ENCODE measurements around the gene PAOX. TPM values are rescaled to one million over a fixed set of nuclear protein-coding genes. Genes with fewer than 3 reads are reported as not detected.
A peak's percentile ranks its signal among the peaks of the same experiment; 100 is the strongest.

The PAOX gene
- total RNA-seq, 1 donor from 2014 or later: 16.9 TPM

GRCh38 chr10:133391761-133392518, 12.9 kb downstream of the PAOX start:
- peaks cover 18% of the 10 kb centered on the region for H3K4me1 ChIP-seq
- TF ChIP-seq CTCF (IDR thresholded peaks at IDR 0.05) (no peak), POLR2AphosphoS5 (IDR thresholded peaks at IDR 0.05; ENCODE audit: insufficient read depth in 1 of 2, low read depth in 1 of 2) (no peak), POLR2A (IDR thresholded peaks at IDR 0.05) (no peak)
- DNase-seq (ENCODE audit: extremely low spot score in 2 of 2): peak in 1 of 2 donors; percentile 78
- no peaks in the 10 kb centered on the region for H3K9me3 ChIP-seq
- no peak overlapping the region for H3K4me3 ChIP-seq
- H3K27ac ChIP-seq: no peak overlapping the region
- peaks cover 0 to 4% of the 10 kb centered on the region in 2 donors for H3K36me3 ChIP-seq
- H3K27me3 ChIP-seq: no peaks in the 10 kb centered on the region
- intact Hi-C loops (cut with DNase I): loop anchor here (5.0 kb wide), 1 partner anchor 85 kb away; the partner anchor contains the start of genes TUBGCP2 and ZNF511

GRCh38 chr10:133393401-133394063, 14.5 kb downstream of the PAOX start:
- DNase-seq (ENCODE audit: extremely low spot score in 2 of 2): no peak
- TF ChIP-seq POLR2AphosphoS5 (IDR thresholded peaks at IDR 0.05; ENCODE audit: insufficient read depth in 1 of 2, low read depth in 1 of 2) (no peak), CTCF (IDR thresholded peaks at IDR 0.05) (no peak), POLR2A (IDR thresholded peaks at IDR 0.05) (no peak)
- H3K27ac ChIP-seq: peak overlapping the region; percentile 54
- H3K4me1 ChIP-seq: peaks cover 18% of the 10 kb centered on the region
- no peaks in the 10 kb centered on the region for H3K9me3 ChIP-seq
- H3K4me3 ChIP-seq: peak overlapping the region; percentile 86 to 93
- peaks cover 0 to 20% of the 10 kb centered on the region in 2 donors for H3K36me3 ChIP-seq
- no peaks in the 10 kb centered on the region for H3K27me3 ChIP-seq
- intact Hi-C loops (cut with DNase I): loop anchor here (5.0 kb wide), 1 partner anchor 86 kb away; the partner anchor contains the start of genes TUBGCP2 and ZNF511

GRCh38 chr10:133394064-133394663, 15.1 kb downstream of the PAOX start, which contains the start of gene MTG1:
Gene MTG1, plus strand, starts transcription at chr10:133394157. Its CDS starts 64 bp downstream, at chr10:133394221.
- TF ChIP-seq CTCF (IDR thresholded peaks at IDR 0.05): peak in 2 of 3 experiments; percentile 11 to 18
- peak in 1 of 2 donors; percentile 57 for TF ChIP-seq POLR2A (IDR thresholded peaks at IDR 0.05)
- peak; percentile 48 to 85 for TF ChIP-seq POLR2AphosphoS5 (IDR thresholded peaks at IDR 0.05; ENCODE audit: insufficient read depth in 1 of 2, low read depth in 1 of 2)
- intact Hi-C loops (cut with DNase I): loop anchor here (5.0 kb wide), 1 partner anchor 87 kb away; the partner anchor contains the start of genes TUBGCP2 and ZNF511
- peak in 1 of 2 donors; percentile 86 for DNase-seq (ENCODE audit: extremely low spot score in 2 of 2)

GRCh38 chr10:133394801-133395221, 15.7 kb downstream of the PAOX start:
- Histone ChIP-seq H3K27ac (peak overlapping the region; percentile 77), H3K4me3 (peak overlapping the region; percentile 86 to 93), H3K4me1 (peaks cover 18% of the 10 kb centered on the region), H3K36me3 (peaks cover 0 to 32% of the 10 kb centered on the region in 2 donors), H3K9me3 (no peaks in the 10 kb centered on the region), H3K27me3 (no peaks in the 10 kb centered on the region)
- peak in 1 of 2 donors; percentile 82 for DNase-seq (ENCODE audit: extremely low spot score in 2 of 2)
- intact Hi-C loops (cut with DNase I): loop anchor here (5.0 kb wide), 1 partner anchor 88 kb away; the partner anchor contains the start of genes TUBGCP2 and ZNF511
- TF ChIP-seq CTCF (IDR thresholded peaks at IDR 0.05): no peak
- no peak for TF ChIP-seq POLR2AphosphoS5 (IDR thresholded peaks at IDR 0.05; ENCODE audit: insufficient read depth in 1 of 2, low read depth in 1 of 2)
- no peak for TF ChIP-seq POLR2A (IDR thresholded peaks at IDR 0.05)

More at GRCh38 chr10:133394064-133394663, 15.1 kb downstream of the PAOX start, which contains the start of gene MTG1:
- H3K36me3 ChIP-seq: peaks cover 0 to 26% of the 10 kb centered on the region in 2 donors
- H3K27ac ChIP-seq: peak within 1 kb of the TSS; percentile 77
- H3K4me3 ChIP-seq: peak within 1 kb of the TSS; percentile 86 to 93
- peaks cover 18% of the 10 kb centered on the region for H3K4me1 ChIP-seq
- H3K9me3 ChIP-seq: no peaks in the 10 kb centered on the region
- H3K27me3 ChIP-seq: no peaks in the 10 kb centered on the region
